ENCODE results near the gene IFT20. TPM values are rescaled to one million over a fixed set of nuclear protein-coding genes. Genes with fewer than 3 reads are reported as not detected.
A peak's percentile ranks its signal among the peaks of the same experiment; 100 is the strongest.

Gene IFT20
- total and polyA plus RNA-seq, 2 of the 13 experiments (the other 11 are each of a cell fraction or from before 2014, with no cell fraction given), result 28.0 to 37.8 TPM

- TF ChIP-seq CTCF (CRISPR knock-in tag; IDR thresholded peaks at IDR 0.05), result peak; percentile 84
- TF ChIP-seq ZNF614 (CRISPR knock-in tag; IDR thresholded peaks at IDR 0.05; ENCODE audit: borderline replicate concordance), result 0 out of 2 replicates have a peak, but pooled peaks have one; percentile 58
- TF ChIP-seq HOXA3 (CRISPR knock-in tag; IDR thresholded peaks at IDR 0.05), result peak; percentile 62; the same call in 1 of the 2 replicates
- TF ChIP-seq KDM4B (CRISPR knock-in tag; IDR thresholded peaks at IDR 0.05), result 0 out of 2 replicates have a peak, but pooled peaks have one; percentile 28
- 0 out of 2 replicates have a peak, but pooled peaks have one; percentile 33 for TF ChIP-seq ZFP1 (CRISPR knock-in tag; IDR thresholded peaks at IDR 0.05)
- TF ChIP-seq ZNF580 (CRISPR knock-in tag; IDR thresholded peaks at IDR 0.05; ENCODE audit: borderline replicate concordance, low read depth), result 0 out of 2 replicates have a peak, but pooled peaks have one; percentile 11
- no peak for TF ChIP-seq SRSF9 (IDR thresholded peaks at IDR 0.05; ENCODE audit: borderline replicate concordance, insufficient read depth, low read depth, low read length, poor library complexity, severe bottlenecking)
- peak; percentile 24 for TF ChIP-seq ASH2L (IDR thresholded peaks at IDR 0.05; ENCODE audit: insufficient read length, low read depth, low read length)
- no peak for TF ChIP-seq TERF1 (CRISPR knock-in tag; IDR thresholded peaks at IDR 0.05)
- TF ChIP-seq AHDC1 (CRISPR knock-in tag; IDR thresholded peaks at IDR 0.05; ENCODE audit: borderline replicate concordance), result peak; percentile 47; the same call in 1 of the 2 replicates
- peak; percentile 22; the same call in 1 of the 2 replicates for TF ChIP-seq HNF1B (CRISPR knock-in tag; IDR thresholded peaks at IDR 0.05)
- peak; percentile 69; the same call in 1 of the 2 replicates for TF ChIP-seq TGIF2 (CRISPR knock-in tag; IDR thresholded peaks at IDR 0.05)
- peak; percentile 39; the same call in 1 of the 2 replicates for TF ChIP-seq HNF4A (CRISPR knock-in tag; IDR thresholded peaks at IDR 0.05)
- peak; percentile 79; the same call in 1 of the 2 replicates for TF ChIP-seq ESRRA (CRISPR knock-in tag; IDR thresholded peaks at IDR 0.05; ENCODE audit: low read depth)
- peak; percentile 60; the same call in 1 of the 2 replicates for TF ChIP-seq GATAD2A (CRISPR knock-in tag; IDR thresholded peaks at IDR 0.05)
- TF ChIP-seq ZBTB3 (CRISPR knock-in tag; IDR thresholded peaks at IDR 0.05; ENCODE audit: borderline replicate concordance, low read depth), result no peak
These were observed 11.5 kb upstream of the IFT20 start (continued) for GRCh38 chr17:28346746-28347246.

Data from HepG2 (cell line).